Measurements from ENCODE around the gene NDUFB6.

- TF ChIP-seq, protein P1, sequence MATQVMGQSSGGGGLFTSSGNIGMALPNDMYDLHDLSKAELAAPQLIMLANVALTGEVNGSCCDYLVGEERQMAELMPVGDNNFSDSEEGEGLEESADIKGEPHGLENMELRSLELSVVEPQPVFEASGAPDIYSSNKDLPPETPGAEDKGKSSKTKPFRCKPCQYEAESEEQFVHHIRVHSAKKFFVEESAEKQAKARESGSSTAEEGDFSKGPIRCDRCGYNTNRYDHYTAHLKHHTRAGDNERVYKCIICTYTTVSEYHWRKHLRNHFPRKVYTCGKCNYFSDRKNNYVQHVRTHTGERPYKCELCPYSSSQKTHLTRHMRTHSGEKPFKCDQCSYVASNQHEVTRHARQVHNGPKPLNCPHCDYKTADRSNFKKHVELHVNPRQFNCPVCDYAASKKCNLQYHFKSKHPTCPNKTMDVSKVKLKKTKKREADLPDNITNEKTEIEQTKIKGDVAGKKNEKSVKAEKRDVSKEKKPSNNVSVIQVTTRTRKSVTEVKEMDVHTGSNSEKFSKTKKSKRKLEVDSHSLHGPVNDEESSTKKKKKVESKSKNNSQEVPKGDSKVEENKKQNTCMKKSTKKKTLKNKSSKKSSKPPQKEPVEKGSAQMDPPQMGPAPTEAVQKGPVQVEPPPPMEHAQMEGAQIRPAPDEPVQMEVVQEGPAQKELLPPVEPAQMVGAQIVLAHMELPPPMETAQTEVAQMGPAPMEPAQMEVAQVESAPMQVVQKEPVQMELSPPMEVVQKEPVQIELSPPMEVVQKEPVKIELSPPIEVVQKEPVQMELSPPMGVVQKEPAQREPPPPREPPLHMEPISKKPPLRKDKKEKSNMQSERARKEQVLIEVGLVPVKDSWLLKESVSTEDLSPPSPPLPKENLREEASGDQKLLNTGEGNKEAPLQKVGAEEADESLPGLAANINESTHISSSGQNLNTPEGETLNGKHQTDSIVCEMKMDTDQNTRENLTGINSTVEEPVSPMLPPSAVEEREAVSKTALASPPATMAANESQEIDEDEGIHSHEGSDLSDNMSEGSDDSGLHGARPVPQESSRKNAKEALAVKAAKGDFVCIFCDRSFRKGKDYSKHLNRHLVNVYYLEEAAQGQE (IDR thresholded peaks at IDR 0.05), result no peak
- TF ChIP-seq, protein P2, sequence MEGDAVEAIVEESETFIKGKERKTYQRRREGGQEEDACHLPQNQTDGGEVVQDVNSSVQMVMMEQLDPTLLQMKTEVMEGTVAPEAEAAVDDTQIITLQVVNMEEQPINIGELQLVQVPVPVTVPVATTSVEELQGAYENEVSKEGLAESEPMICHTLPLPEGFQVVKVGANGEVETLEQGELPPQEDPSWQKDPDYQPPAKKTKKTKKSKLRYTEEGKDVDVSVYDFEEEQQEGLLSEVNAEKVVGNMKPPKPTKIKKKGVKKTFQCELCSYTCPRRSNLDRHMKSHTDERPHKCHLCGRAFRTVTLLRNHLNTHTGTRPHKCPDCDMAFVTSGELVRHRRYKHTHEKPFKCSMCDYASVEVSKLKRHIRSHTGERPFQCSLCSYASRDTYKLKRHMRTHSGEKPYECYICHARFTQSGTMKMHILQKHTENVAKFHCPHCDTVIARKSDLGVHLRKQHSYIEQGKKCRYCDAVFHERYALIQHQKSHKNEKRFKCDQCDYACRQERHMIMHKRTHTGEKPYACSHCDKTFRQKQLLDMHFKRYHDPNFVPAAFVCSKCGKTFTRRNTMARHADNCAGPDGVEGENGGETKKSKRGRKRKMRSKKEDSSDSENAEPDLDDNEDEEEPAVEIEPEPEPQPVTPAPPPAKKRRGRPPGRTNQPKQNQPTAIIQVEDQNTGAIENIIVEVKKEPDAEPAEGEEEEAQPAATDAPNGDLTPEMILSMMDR (IDR thresholded peaks at IDR 0.05; ENCODE audit: low read depth, low read length, missing input control), result no peak
- TF ChIP-seq MAX (IDR thresholded peaks at IDR 0.05) (no peak), HNF4A (conservative IDR thresholded peaks at IDR 0.05) (no peak), RXRA (IDR thresholded peaks at IDR 0.05) (no peak), ATF3 (IDR thresholded peaks at IDR 0.05) (no peak), FOXA1 (IDR thresholded peaks at IDR 0.05) (no peak), RAD21 (IDR thresholded peaks at IDR 0.05) (no peak), YY1 (IDR thresholded peaks at IDR 0.05) (no peak)
- TF ChIP-seq, protein P3, sequence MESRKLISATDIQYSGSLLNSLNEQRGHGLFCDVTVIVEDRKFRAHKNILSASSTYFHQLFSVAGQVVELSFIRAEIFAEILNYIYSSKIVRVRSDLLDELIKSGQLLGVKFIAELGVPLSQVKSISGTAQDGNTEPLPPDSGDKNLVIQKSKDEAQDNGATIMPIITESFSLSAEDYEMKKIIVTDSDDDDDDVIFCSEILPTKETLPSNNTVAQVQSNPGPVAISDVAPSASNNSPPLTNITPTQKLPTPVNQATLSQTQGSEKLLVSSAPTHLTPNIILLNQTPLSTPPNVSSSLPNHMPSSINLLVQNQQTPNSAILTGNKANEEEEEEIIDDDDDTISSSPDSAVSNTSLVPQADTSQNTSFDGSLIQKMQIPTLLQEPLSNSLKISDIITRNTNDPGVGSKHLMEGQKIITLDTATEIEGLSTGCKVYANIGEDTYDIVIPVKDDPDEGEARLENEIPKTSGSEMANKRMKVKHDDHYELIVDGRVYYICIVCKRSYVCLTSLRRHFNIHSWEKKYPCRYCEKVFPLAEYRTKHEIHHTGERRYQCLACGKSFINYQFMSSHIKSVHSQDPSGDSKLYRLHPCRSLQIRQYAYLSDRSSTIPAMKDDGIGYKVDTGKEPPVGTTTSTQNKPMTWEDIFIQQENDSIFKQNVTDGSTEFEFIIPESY (IDR thresholded peaks at IDR 0.05), result no peak
Measured at GRCh38 chr9:32543047-32543446, 29.9 kb downstream of the NDUFB6 start.
